AG09319 (cell line): ENCODE data around the gene C1QTNF8.

ENCODE experiments used
- DNase-seq: peaks from one replicate; pipeline ENCODE4 v3.0.0-alpha.2; 2010; ENCODE audit warnings: low read depth; ENCODE audit errors: extremely low read depth
- CTCF ChIP-seq: IDR thresholded peaks from 2 replicates; pipeline ENCODE4 v1.5.1; 2011; ENCODE audit warnings: low read depth, mild to moderate bottlenecking, inconsistent platforms, low read length, moderate library complexity

The C1QTNF8 gene

GRCh38 chr16:1121009-1121408, 25.0 kb upstream of the C1QTNF8 start:
- DNase-seq = no peak
- TF ChIP-seq CTCF = no peak

- TF ChIP-seq CTCF = no peak
- DNase-seq = no peak
These were observed 24.5 kb upstream of the C1QTNF8 start for GRCh38 chr16:1120577-1120941.

GRCh38 chr16:1119766-1120576, 23.9 kb upstream of the C1QTNF8 start:
- DNase-seq = no peak
- no peak for TF ChIP-seq CTCF

GRCh38 chr16:1119129-1119528, 23.1 kb upstream of the C1QTNF8 start:
- TF ChIP-seq CTCF = no peak
- no peak for DNase-seq

- no peak for DNase-seq
- no peak for TF ChIP-seq CTCF
These were observed 21.9 kb upstream of the C1QTNF8 start for GRCh38 chr16:1117926-1118325.

- no peak for TF ChIP-seq CTCF
- no peak for DNase-seq
These were observed 21.3 kb upstream of the C1QTNF8 start for GRCh38 chr16:1117176-1117900.

- DNase-seq = no peak
- TF ChIP-seq CTCF = no peak
These were observed 20.6 kb upstream of the C1QTNF8 start for GRCh38 chr16:1116693-1117077.
